Measurements from ENCODE around the gene STARD3.
"Not testable (repeated sequence)": the region's sequence is repeated elsewhere in the genome, so short reads cannot be mapped to it uniquely, and the experiment has no call there.

Gene STARD3

DNA sequence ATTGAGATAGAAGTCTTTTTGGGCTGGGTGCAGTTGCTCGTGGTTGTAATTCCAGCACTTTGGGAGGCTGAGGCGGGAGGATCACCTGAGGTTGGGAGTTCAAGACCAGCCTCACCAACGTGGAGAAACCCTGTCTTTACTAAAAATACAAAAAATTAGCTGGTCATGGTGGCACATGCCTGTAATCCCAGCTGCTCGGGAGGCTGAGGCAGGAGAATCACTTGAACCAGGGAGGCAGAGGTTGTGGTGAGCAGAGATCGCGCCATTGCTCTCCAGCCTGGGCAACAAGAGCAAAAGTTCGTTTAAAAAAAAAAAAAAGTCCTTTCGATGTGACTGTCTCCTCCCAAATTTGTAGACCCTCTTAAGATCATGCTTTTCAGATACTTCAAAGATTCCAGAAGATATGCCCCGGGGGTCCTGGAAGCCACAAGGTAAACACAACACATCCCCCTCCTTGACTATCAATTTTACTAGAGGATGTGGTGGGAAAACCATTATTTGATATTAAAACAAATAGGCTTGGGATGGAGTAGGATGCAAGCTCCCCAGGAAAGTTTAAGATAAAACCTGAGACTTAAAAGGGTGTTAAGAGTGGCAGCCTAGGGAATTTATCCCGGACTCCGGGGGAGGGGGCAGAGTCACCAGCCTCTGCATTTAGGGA lies 62.3 kb downstream of the STARD3 start:
- not testable (repeated sequence) for DNase-seq

GRCh38 chr17:39699818-39700147 lies 62.8 kb downstream of the STARD3 start, which contains the start of gene ERBB2:
Gene ERBB2, plus strand, starts transcription at chr17:39700064. Its CDS starts 175 bp downstream, at chr17:39700239.
- no peak for DNase-seq

- no peak for DNase-seq
Measured at GRCh38 chr17:39700148-39700987, 63.4 kb downstream of the STARD3 start.

- DNase-seq, result no peak
Measured at GRCh38 chr17:39701012-39701783, 64.3 kb downstream of the STARD3 start.

GRCh38 chr17:39701784-39702422 lies 65.0 kb downstream of the STARD3 start:
- no peak for DNase-seq

GRCh38 chr17:39702901-39703893 lies 66.3 kb downstream of the STARD3 start:
- DNase-seq, result no peak

DNA sequence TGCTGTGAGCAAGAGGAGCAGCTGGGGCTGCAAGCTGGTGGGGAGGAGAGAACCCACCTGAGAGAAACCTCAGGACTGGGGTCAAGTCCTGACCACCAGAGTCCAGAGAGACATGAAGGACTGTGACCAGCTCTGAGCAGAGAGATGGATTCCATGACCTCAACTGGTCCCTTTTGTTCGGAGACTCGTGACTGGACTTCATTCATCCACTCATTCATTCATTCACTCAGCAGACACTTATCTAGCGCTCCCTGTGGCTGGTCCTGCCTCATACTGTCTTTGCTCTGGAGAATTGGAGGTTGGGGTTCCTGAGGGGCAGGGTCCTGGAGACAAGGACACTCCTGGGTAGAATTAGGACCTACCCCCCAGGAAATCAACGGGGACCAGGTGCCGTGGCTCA lies 67.0 kb downstream of the STARD3 start:
- DNase-seq, result no peak

- no peak for DNase-seq
Measured at GRCh38 chr17:39704821-39705551, 68.0 kb downstream of the STARD3 start.

GRCh38 chr17:39705786-39706348 lies 68.9 kb downstream of the STARD3 start:
- no peak for DNase-seq

GRCh38 chr17:39706383-39706782 lies 69.4 kb downstream of the STARD3 start:
- no peak for DNase-seq

- DNase-seq, result no peak
Measured at GRCh38 chr17:39706921-39707337, 70.0 kb downstream of the STARD3 start.

GRCh38 chr17:39709319-39709997 lies 72.5 kb downstream of the STARD3 start:
- DNase-seq, result no peak

GRCh38 chr17:39709998-39710964 lies 73.3 kb downstream of the STARD3 start:
- no peak for DNase-seq

GRCh38 chr17:39711071-39711470 lies 74.1 kb downstream of the STARD3 start:
- DNase-seq, result not testable (repeated sequence)

GRCh38 chr17:39711851-39712250 lies 74.9 kb downstream of the STARD3 start:
- no peak for DNase-seq
